HG02885 (cell line): Measurements from ENCODE around the gene HS6ST2.
"Not testable (repeated sequence)": the region's sequence is repeated elsewhere in the genome, so short reads cannot be mapped to it uniquely, and the experiment has no call there.

Experiments
- ATAC-seq: cut with Tn5 transposase; IDR thresholded peaks from one replicate; pipeline ENCODE4 v1.9.1; 2021; ENCODE audit warnings: mild to moderate bottlenecking; ENCODE audit not compliant: unreplicated experiment, poor library complexity

Gene HS6ST2

DNA sequence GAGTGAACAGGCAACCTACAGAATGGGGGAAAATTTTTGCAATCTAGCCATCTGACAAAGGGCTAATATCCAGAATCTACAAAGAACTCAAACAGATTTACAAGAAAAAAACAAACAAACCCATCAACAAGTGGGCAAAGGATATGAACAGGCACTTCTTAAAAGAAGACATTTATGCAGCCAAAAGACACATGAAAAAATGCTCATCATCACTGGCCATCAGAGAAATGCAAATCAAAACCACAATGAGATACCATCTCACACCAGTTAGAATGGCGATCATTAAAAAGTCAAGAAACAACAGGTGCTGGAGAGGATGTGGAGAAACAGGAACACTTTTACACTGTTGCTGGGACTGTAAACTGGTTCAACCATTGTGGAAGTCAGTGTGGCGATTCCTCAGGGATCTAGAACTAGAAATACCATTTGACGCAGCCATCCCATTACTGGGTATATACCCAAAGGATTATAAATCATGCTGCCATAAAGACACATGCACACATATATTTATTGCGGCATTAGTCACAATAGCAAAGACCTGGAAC is 13.3 kb downstream of the HS6ST2 start:
- not testable (repeated sequence) for ATAC-seq

- ATAC-seq, result no peak
These were observed 17.6 kb downstream of the HS6ST2 start for GRCh38 chrX:132940727-132941327.

- no peak for ATAC-seq
These were observed 25.3 kb downstream of the HS6ST2 start for GRCh38 chrX:132933170-132933569.

DNA sequence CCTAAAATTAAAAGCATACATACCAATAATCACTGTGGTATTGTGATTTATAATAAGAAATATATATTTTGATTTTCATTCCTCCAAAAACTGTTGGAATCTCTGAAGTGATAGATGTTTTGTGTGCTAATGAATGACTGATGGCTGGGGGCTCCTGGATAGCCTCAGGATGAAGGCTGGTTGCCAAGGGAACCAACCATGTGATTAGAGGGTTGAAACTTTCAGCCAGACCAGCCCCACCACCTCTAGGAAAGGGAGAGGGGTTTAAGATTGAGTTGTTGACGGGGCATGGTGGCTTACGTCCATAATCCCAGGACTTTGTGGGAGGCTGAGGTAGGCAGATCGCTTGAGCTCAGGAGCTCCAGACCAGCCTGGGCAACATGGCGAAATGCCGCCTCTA is 34.0 kb downstream of the HS6ST2 start:
- no peak for ATAC-seq

- ATAC-seq, result no peak
These were observed 39.9 kb downstream of the HS6ST2 start for GRCh38 chrX:132918523-132918922.

DNA sequence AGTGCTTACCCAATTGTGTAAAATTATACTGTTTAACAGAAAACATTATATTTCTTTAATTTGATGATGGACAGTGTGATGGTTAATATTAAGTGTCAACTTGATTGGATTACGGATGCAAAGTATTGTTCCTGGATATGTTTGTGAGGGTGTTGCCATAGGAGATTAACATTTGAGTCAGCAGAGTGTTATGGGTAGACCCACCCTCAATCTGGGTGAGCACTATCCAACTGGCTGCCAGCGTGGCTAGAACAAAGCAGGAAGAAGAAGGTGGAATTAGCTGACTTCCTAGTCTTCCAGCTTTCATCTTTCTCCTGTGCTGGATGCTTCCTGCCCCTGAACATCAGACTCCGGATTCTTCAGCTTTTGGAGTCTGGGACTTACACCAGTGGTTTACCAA is 42.1 kb downstream of the HS6ST2 start:
- ATAC-seq, result no peak

DNA sequence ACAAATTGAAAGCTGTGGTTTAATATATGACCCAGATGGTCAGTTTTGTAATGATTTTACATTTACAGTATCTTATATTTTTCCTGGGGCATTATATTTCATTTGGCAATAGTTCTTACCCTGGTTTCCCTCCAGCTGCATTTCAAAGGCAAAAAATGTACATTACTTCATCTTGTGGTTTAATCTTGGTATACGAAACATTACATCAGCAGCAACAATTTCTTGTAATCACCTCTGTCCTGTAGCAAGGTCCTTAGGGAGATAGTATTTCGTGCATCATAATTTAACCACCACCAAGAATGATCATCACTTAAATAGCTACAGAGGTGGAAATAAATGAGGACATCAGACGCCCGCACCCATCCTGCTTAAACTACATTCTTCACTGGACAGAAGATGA is 48.8 kb downstream of the HS6ST2 start:
- no peak for ATAC-seq

- ATAC-seq, result no peak
These were observed 49.5 kb downstream of the HS6ST2 start for GRCh38 chrX:132908891-132909290.

DNA sequence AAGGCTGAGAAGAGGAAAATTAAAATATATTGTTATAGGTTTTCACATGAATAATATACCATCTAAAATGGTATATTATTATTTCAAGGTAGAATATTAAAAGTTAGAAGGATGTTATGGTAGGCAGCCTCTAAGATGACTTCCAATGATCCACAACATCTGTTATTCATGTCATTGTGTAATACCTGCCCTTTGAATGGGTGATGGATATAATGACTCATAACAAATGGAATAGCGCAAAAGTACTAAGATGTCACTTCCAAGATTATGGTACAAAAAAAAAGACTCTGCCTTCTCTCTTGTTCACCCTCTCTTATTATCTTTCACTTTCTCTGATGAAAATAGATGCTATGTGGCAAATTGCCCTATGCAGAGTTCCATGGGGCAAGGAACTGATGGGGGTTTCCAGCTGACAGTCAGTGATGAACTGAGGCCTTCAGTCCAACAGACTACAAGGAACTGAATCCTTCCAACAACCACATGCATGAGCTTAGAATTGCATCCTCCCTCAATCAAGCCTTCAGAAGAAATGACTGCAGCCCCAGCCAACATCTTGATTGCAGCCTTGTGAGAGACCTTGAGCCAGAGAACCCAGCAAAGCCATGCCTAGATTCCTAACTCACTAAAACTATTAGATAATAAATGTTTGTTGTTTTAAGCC is 57.7 kb downstream of the HS6ST2 start:
- ATAC-seq, result no peak

- no peak for ATAC-seq
These were observed 70.9 kb downstream of the HS6ST2 start for GRCh38 chrX:132887569-132887968.

GRCh38 chrX:132883358-132883915 is 75.0 kb downstream of the HS6ST2 start:
- no peak for ATAC-seq

- not testable (repeated sequence) for ATAC-seq
These were observed 77.7 kb downstream of the HS6ST2 start for GRCh38 chrX:132880753-132881152.

DNA sequence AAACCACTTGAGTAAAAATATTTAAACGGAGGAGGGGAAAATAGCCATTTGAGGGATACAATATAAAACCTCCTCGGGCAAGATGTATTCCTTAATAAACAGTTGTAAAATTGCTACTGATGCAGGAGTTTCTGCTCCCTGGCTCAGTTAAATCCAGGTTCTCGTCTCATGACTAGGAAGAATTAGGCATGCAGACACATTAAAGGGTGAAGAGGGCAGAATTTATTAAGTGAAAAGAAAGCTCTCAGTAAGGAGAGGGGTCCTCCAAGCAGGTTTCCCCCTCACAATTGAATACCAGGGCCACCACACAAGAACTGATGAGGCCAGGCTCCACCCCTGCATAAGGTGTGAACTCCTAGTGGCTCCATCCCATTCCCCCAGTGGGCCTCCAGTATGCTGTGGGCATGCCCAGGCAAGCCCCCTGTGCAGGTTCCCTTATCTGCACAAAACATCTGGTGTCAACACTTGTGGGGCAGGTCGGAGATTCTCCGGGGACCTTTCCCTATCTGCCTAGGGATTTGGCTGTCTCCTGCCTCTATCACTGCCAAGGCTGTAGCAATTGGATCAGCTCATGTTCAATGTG is 80.4 kb downstream of the HS6ST2 start:
- no peak for ATAC-seq

DNA sequence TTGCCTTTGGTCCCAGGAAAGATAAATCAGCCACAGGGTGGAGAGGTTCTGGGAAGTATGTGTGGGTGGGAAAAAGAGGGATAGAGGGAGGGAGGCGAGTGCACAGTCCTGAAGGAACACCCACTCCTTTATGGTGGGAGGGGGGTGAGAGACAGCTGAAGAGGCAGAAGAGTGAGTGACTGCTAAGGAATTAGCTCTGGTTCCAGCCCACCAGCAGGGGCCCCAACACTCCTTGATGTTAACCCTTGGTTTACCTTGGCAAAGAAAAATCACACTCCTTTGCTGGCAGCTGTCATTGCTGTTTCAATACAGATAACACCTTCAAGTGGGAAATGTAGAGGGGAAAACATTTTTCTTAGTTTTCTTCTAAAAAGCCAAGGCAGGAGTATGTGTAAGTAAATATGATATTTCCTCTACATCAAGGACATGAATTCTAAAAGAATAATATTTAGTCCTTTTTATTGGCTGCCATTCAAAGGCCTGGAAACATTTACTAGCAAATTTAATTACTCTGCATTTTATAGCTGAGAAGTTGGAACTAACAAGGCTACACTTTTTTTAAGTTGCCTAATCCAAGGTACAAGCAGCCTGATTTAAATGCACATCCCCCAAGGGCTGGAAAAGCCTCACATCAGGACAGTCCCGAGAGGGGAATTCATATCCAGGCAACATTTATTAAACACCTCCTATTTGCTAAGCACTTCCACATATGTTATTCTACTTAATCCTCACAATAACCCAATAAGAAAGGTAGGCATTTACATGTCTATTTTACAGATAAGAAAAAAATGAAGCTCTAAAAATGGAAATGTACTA is 81.7 kb downstream of the HS6ST2 start:
- no peak for ATAC-seq

DNA sequence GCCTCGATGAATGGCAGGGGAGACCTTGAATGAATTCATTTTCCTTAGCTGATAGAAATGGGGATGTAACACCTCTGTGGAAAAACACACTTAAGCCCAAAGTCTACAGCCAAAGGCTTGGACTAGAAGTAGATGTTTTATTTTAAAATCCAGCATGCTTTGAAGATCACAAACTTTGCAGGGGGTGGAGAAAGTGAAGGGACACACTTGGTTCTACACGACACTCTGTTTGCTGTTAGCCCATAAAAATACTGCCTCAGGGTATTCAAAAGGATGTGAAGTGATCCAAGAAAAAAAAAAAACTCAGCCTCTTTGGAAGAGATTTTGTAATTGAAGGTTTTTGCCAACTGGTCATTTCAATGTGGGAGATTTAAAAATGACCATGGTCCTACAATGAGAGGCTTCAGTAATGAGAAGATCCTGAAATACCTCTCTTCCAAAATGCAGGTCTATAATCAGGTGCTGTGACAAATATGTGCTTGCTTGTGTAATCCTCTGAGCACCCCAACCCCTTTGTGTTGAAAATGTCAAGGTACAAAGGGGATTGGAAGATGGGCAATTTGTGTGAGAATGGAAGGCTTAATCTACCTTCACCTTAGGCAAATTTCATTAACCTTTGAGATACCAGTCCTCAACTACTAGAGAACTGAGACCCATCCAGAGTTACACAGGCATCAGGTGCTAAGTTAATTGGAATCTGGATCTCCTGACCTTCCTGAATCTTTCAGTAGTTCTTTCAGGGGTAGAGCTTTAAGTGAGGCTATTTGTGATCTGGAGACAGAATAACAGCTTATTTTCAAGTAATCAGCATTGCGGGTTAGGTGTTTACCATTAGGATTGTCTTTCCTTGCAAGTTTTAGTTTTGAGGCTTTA is 82.5 kb downstream of the HS6ST2 start:
- ATAC-seq, result no peak

GRCh38 chrX:132862562-132862961 is 95.9 kb downstream of the HS6ST2 start:
- no peak for ATAC-seq

DNA sequence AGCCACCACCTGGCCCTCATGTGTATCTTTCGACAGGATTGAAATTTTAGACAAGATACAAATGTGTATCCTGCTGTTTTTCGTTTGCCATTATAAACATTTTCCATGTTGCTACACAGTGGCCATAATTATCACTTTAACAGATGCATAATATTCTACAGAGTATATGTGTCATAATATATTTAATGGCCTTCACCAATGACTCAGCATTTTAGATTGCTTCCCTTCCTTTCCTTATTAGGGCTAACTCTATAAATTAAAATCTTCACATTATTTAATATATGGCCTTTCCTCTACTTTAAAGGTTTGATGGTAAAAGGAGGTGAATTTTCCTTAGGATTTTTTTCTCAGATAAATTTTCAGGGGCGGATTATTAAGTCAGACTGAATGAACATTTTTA is 97.4 kb downstream of the HS6ST2 start:
- no peak for ATAC-seq

DNA sequence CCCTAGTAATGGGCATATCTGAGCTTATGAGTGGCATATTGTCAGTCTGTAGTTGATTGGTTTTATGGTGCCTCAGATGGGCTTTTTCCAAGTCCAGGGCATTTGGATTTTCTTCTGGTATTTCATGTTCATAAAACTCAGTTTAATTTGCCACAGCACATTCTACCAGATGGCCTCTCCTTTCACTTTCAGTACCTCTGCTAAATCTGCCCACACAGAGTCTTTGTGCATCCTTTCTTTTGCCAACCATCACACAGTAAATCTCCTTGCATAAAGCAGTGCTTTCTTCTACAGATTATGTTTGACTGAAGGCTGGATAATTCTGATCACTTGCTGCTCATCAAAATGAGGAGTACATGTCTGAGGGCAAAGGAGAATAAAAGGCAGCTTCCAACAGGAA is 98.2 kb downstream of the HS6ST2 start:
- no peak for ATAC-seq

DNA sequence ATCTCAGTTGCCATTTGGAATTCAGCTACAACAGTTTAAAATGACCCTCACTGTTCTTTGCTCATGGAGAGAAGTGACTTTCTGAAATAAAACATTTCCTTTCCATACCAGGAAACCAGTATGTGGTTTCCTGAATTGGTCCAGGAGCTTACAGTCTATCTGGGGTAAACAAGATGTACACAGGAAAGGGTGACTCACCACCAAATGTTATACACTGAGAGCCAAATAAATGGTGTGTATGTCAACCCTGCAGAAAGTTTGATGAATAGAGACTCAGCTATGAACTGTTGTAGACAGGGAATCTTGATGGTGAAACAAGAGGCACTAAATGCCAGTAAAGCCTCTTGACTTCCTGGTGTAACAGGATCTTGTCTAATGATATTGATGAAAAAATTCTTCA is 100.4 kb downstream of the HS6ST2 start:
- no peak for ATAC-seq
